Duodenal mucosa (tissue), 2 donors: Measurements from ENCODE around the gene SLC25A18.

ENCODE experiments used
- H3K27ac ChIP-seq: one replicate; pipeline ENCODE4 v1.7.0; 2013; ENCODE audit warnings: low read depth, low read length
- H3K27me3 ChIP-seq, 2 donors: one replicate each; pipeline ENCODE4 v1.7.0; 2013; ENCODE audit warnings: low read length in 2 of 2, control low read depth in 1 of 2; ENCODE audit not compliant: insufficient read depth in 2 of 2, control insufficient read depth in 1 of 2
- H3K36me3 ChIP-seq, 2 donors: one replicate each; pipeline ENCODE4 v1.7.0; 2013; ENCODE audit warnings: low read length in 2 of 2, control low read depth in 1 of 2; ENCODE audit not compliant: insufficient read depth in 2 of 2, control insufficient read depth in 1 of 2
- H3K4me1 ChIP-seq, 2 donors: one replicate each; pipeline ENCODE4 v1.7.0; 2013; ENCODE audit warnings: low read length in 2 of 2, control low read depth in 1 of 2; ENCODE audit not compliant: insufficient read depth in 2 of 2, control insufficient read depth in 1 of 2
- H3K4me3 ChIP-seq, 2 donors: one replicate each; pipeline ENCODE4 v1.7.0; 2013; ENCODE audit warnings: low read length in 2 of 2, low read depth in 1 of 2
- H3K9ac ChIP-seq, 2 donors: one replicate each; pipeline ENCODE4 v1.7.0; 2013; ENCODE audit warnings: low read length in 2 of 2, low read depth in 1 of 2
- H3K9me3 ChIP-seq, 2 donors: one replicate each; pipeline ENCODE4 v1.7.0; 2013; ENCODE audit warnings: low read length in 2 of 2, control low read depth in 1 of 2; ENCODE audit not compliant: control insufficient read depth in 1 of 2

SLC25A18 gene

DNA sequence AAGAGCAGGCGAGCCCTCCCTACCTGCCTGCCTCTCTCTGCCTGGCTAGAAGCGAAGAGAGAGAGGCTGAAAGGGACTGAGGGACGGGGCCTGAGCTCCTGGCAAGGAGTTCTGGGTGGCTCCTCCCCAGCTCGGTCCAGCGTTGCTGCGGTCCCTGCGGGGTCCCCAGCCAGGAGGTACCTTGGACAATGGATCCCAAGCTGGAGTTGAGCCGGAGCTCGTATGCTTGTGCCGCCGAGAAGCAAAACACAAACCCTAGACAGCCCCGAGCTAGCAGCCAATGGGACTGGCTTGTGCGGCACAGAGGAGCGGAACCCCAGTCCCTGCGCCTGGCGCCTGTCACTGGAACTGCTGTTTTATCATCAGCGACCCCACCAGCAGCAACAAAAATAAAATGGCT, 18.3 kb downstream of the SLC25A18 start:
- Histone ChIP-seq H3K27ac (no peak overlapping the region), H3K27me3 (no peaks in the 10 kb centered on the region), H3K36me3 (no peaks in the 10 kb centered on the region), H3K9ac (no peak overlapping the region), H3K4me1 (no peaks in the 10 kb centered on the region), H3K9me3 (no peaks in the 10 kb centered on the region), H3K4me3 (no peak overlapping the region)

DNA sequence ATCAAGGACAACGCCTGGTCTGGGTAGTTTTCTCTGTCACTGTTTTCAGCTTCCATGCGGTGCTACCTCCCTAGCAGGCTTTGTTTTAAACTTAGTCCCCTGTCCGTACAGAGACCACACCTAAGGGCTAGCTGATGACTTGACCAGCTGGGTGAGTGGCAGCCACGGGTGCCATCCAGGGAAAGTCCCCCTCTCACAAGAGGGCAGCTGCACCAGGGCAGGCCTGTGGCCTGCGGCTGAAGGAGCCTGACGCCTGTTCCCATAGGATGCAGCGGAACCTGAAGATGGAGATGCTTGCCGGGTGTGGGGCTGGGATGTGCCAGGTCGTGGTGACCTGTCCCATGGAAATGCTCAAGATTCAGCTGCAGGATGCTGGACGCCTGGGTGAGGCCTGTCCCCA, 19.9 kb downstream of the SLC25A18 start:
- H3K27ac ChIP-seq, result no peak overlapping the region

GRCh38 chr22:17586831-17587440, 23.6 kb downstream of the SLC25A18 start:
- no peak overlapping the region for H3K9ac ChIP-seq
- no peak overlapping the region for H3K27ac ChIP-seq
- no peak overlapping the region for H3K4me3 ChIP-seq
- no peaks in the 10 kb centered on the region for H3K27me3 ChIP-seq
- H3K36me3 ChIP-seq, result peaks cover 8 to 18% of the 10 kb centered on the region in 2 donors
- H3K4me1 ChIP-seq, result no peaks in the 10 kb centered on the region
- no peaks in the 10 kb centered on the region for H3K9me3 ChIP-seq

More for the DNA sequence above, 19.9 kb downstream of the SLC25A18 start:
- no peak overlapping the region for H3K4me3 ChIP-seq
- no peaks in the 10 kb centered on the region for H3K36me3 ChIP-seq
- no peaks in the 10 kb centered on the region for H3K27me3 ChIP-seq
- no peaks in the 10 kb centered on the region for H3K9me3 ChIP-seq
- no peaks in the 10 kb centered on the region for H3K4me1 ChIP-seq
- H3K9ac ChIP-seq, result no peak overlapping the region

DNA sequence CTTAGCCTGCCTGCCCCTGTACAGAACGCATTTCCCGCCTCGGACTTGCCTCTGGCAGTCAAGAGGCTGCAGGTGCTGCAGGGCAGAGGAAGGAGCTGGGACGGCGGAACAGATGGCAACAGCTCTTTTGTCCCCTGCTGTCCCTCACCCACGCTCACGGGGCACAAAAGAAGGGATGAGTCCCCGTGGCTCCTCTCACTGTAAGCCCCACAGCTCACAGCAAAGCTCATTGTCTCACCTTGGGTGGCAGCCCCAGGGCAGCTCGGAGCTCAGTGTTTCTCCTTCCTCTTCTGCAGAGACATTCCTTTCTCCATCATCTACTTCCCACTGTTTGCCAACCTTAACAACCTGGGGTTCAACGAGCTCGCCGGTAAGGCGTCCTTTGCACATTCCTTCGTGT, 24.3 kb downstream of the SLC25A18 start:
- H3K9me3 ChIP-seq, result no peaks in the 10 kb centered on the region
- no peak overlapping the region for H3K9ac ChIP-seq
- no peak overlapping the region for H3K27ac ChIP-seq
- H3K4me1 ChIP-seq, result no peaks in the 10 kb centered on the region
- peaks cover 13 to 25% of the 10 kb centered on the region in 2 donors for H3K36me3 ChIP-seq
- no peak overlapping the region for H3K4me3 ChIP-seq
- H3K27me3 ChIP-seq, result no peaks in the 10 kb centered on the region

- H3K4me3 ChIP-seq, result no peak overlapping the region
- no peaks in the 10 kb centered on the region for H3K9me3 ChIP-seq
- no peak overlapping the region for H3K9ac ChIP-seq
- H3K27me3 ChIP-seq, result no peaks in the 10 kb centered on the region
- no peaks in the 10 kb centered on the region for H3K4me1 ChIP-seq
- peaks cover 21 to 35% of the 10 kb centered on the region in 2 donors for H3K36me3 ChIP-seq
- H3K27ac ChIP-seq, result no peak overlapping the region
These were observed 25.3 kb downstream of the SLC25A18 start for GRCh38 chr22:17588606-17589005.

GRCh38 chr22:17589810-17590375, 26.6 kb downstream of the SLC25A18 start:
- H3K27ac ChIP-seq, result no peak overlapping the region
- H3K9me3 ChIP-seq, result no peaks in the 10 kb centered on the region
- no peak overlapping the region for H3K9ac ChIP-seq
- peaks cover 32 to 48% of the 10 kb centered on the region in 2 donors for H3K36me3 ChIP-seq
- no peaks in the 10 kb centered on the region for H3K27me3 ChIP-seq
- H3K4me3 ChIP-seq, result no peak overlapping the region
- H3K4me1 ChIP-seq, result no peaks in the 10 kb centered on the region

GRCh38 chr22:17590586-17590985, 27.3 kb downstream of the SLC25A18 start:
- H3K9ac ChIP-seq, result no peak overlapping the region
- H3K4me3 ChIP-seq, result no peak overlapping the region
- H3K27ac ChIP-seq, result no peak overlapping the region
- H3K4me1 ChIP-seq, result no peaks in the 10 kb centered on the region
- no peaks in the 10 kb centered on the region for H3K9me3 ChIP-seq
- peaks cover 32 to 54% of the 10 kb centered on the region in 2 donors for H3K36me3 ChIP-seq
- H3K27me3 ChIP-seq, result no peaks in the 10 kb centered on the region

GRCh38 chr22:17592201-17592600, 28.9 kb downstream of the SLC25A18 start:
- H3K9ac ChIP-seq, result no peak overlapping the region
- H3K9me3 ChIP-seq, result no peaks in the 10 kb centered on the region
- H3K27me3 ChIP-seq, result no peaks in the 10 kb centered on the region
- no peak overlapping the region for H3K4me3 ChIP-seq
- H3K27ac ChIP-seq, result no peak overlapping the region
- peaks cover 39 to 70% of the 10 kb centered on the region in 2 donors for H3K36me3 ChIP-seq
- H3K4me1 ChIP-seq, result no peaks in the 10 kb centered on the region

DNA sequence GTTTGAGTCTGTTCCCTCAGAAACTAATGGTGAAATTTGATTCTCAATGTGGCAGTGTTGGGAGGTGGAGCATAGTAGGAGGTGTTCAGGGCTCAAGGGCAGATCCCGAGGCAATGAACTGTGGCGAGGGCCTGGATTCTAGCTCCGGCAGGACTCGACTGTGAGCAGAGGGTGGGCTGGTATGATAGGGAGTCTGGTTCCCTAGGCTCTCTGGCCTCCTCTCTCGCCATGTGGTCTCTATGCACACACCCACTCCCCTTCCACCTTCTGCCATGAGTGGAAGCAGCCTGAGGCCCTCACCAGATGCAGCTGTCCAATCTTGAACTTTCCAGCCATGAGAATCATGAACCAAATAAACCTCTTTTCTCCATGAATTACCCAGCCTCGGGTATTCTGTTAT, 32.9 kb downstream of the SLC25A18 start:
- Histone ChIP-seq H3K4me1 (no peaks in the 10 kb centered on the region), H3K4me3 (no peak overlapping the region), H3K27me3 (no peaks in the 10 kb centered on the region), H3K27ac (no peak overlapping the region), H3K36me3 (peaks cover 51 to 89% of the 10 kb centered on the region in 2 donors), H3K9me3 (no peaks in the 10 kb centered on the region), H3K9ac (no peak overlapping the region)

- Histone ChIP-seq H3K4me3 (no peak overlapping the region), H3K4me1 (no peaks in the 10 kb centered on the region), H3K27ac (no peak overlapping the region), H3K9ac (no peak overlapping the region), H3K27me3 (no peaks in the 10 kb centered on the region), H3K9me3 (no peaks in the 10 kb centered on the region), H3K36me3 (peaks cover 47 to 81% of the 10 kb centered on the region in 2 donors)
These were observed 33.9 kb downstream of the SLC25A18 start for GRCh38 chr22:17597217-17597616.
